BLaER1 treated with 17β-estradiol and CSF1 and Interleukin-3, amounts not matched to agents 10 nM and 100 nM (cell line): ENCODE measurements around the gene TTC24.
A peak's percentile ranks its signal among the peaks of the same experiment; 100 is the strongest.

ENCODE experiments used
- H3K27ac ChIP-seq, 11 experiments: shearing (Covaris generic); formaldehyde crosslinking; 2 replicates each; pipeline ENCODE4 v1.8.1; 2022
- H3K27me3 ChIP-seq, 11 experiments: shearing (Covaris generic); formaldehyde crosslinking; 2 replicates each; pipeline ENCODE4 v1.8.1; 2022
- H3K36me3 ChIP-seq, 11 experiments: shearing (Covaris generic); formaldehyde crosslinking; 2 replicates each; pipeline ENCODE4 v1.8.1; 2022
- H3K4me1 ChIP-seq, 10 experiments: shearing (Covaris generic); formaldehyde crosslinking; 2 replicates each; pipeline ENCODE4 v1.8.1; 2022
- H3K4me2 ChIP-seq, 11 experiments: shearing (Covaris generic); formaldehyde crosslinking; 2 replicates each; pipeline ENCODE4 v1.8.1; 2022
- H3K4me3 ChIP-seq, 10 experiments: shearing (Covaris generic); formaldehyde crosslinking; 2 replicates each; pipeline ENCODE4 v1.8.1; 2022
- H3K9ac ChIP-seq, 11 experiments: shearing (Covaris generic); formaldehyde crosslinking; 2 replicates each; pipeline ENCODE4 v1.8.1; 2022
- H3K9me3 ChIP-seq, 11 experiments: shearing (Covaris generic); formaldehyde crosslinking; replicated peaks in 1 of 11; 2 replicates each; pipeline ENCODE4 v1.8.1; 2022
- H4K20me1 ChIP-seq, 11 experiments: shearing (Covaris generic); formaldehyde crosslinking; 2 replicates each; pipeline ENCODE4 v1.8.1; 2022
- Cebpa-rat ChIP-seq, 11 experiments: shearing (Covaris generic); IDR thresholded peaks; 2 replicates each; pipeline ENCODE4 v1.8.1; 2022

The TTC24 gene

GRCh38 chr1:156579472-156579871 lies at the start of gene TTC24:
Gene TTC24 (plus strand): TSS chr1:156579723. CDS start chr1:156581365, 1,642 bp downstream.
- TF ChIP-seq Cebpa-rat (IDR thresholded peaks at IDR 0.05), result no peak
- peak within 1 kb of the TSS; percentile 22 to 99 (median 94); a peak in 20 of 22 replicates for H3K27ac ChIP-seq

GRCh38 chr1:156530006-156530405 lies 49.5 kb upstream of the TTC24 start:
- Histone ChIP-seq H3K27me3 (no peaks in the 10 kb centered on the region), H3K4me1 (peaks cover 27 to 46% (median 41%) of the 10 kb centered on the region in 10 experiments), H3K9ac (no peak overlapping the region), H3K36me3 (peaks cover 17 to 94% (median 87%) of the 10 kb centered on the region in 11 experiments; a peak in 21 of 22 replicates), H4K20me1 (no peaks in the 10 kb centered on the region; a peak in 1 of 22 replicates), H3K4me3 (no peak overlapping the region), H3K4me2 (no peak overlapping the region), H3K9me3 (no peaks in the 10 kb centered on the region), H3K27ac (no peak overlapping the region)
- no peak for TF ChIP-seq Cebpa-rat (IDR thresholded peaks at IDR 0.05)

More at GRCh38 chr1:156579472-156579871, at the start of gene TTC24:
- H3K27me3 ChIP-seq, result no peaks in the 10 kb centered on the region
- no peaks in the 10 kb centered on the region for H3K9me3 ChIP-seq
- peak within 1 kb of the TSS; percentile 92 to 99 (median 96) for H3K4me2 ChIP-seq
- peak within 1 kb of the TSS; percentile 19 to 91 (median 55); a peak in 19 of 22 replicates for H3K9ac ChIP-seq
- peaks cover 0 to 3% (median under 1%) of the 10 kb centered on the region in 11 experiments; a peak in 7 of 22 replicates for H4K20me1 ChIP-seq
- no peak within 1 kb of the TSS for H3K4me3 ChIP-seq
- peaks cover 0 to 6% (median under 1%) of the 10 kb centered on the region in 11 experiments; a peak in 9 of 22 replicates for H3K36me3 ChIP-seq
- H3K4me1 ChIP-seq, result peaks cover 63 to 71% (median 66%) of the 10 kb centered on the region in 10 experiments

GRCh38 chr1:156532374-156532773 lies 47.1 kb upstream of the TTC24 start:
- TF ChIP-seq Cebpa-rat (IDR thresholded peaks at IDR 0.05), result no peak
- H3K27ac ChIP-seq, result no peak overlapping the region
- H3K4me3 ChIP-seq, result no peak overlapping the region
- H3K9me3 ChIP-seq, result no peaks in the 10 kb centered on the region
- H3K4me2 ChIP-seq, result no peak overlapping the region
- peaks cover 26 to 100% (median 97%) of the 10 kb centered on the region in 11 experiments; a peak in 21 of 22 replicates for H3K36me3 ChIP-seq
- no peaks in the 10 kb centered on the region for H3K27me3 ChIP-seq
- H4K20me1 ChIP-seq, result no peaks in the 10 kb centered on the region; a peak in 1 of 22 replicates
- no peak overlapping the region for H3K9ac ChIP-seq
- peaks cover 8 to 22% (median 18%) of the 10 kb centered on the region in 10 experiments; a peak in 18 of 20 replicates for H3K4me1 ChIP-seq

DNA sequence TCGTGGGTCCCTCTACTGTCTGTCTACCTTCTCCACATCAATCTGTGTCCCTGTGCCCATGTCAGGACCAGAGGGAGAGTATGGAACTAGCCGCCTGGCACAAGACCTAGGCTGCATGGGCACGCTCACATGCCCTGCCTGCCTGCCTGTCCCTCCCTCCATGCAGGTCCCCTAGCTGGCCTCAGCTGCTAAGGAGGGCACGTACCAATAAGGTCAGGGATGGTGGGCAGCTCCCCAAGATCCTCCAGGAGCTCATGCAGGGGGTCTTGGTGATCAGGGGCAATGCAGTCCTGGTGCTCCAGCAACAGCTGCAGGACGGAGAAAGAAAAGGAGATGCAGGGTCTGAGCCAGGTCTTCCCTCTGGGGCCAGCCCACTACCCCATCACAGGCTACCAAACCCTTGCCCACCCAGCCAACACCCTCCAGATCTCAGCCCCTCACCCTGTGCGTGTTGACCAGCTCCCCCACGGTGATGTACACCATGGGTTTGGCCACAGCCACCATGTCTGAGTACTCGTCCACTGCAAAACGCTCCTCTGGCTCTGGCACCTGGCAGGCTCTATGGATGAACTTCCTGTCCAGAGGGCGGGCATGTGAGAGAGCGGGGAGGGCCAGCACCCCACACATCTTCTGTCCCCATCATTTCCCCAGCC lies 45.8 kb upstream of the TTC24 start:
- no peak overlapping the region for H3K9ac ChIP-seq
- no peaks in the 10 kb centered on the region for H3K27me3 ChIP-seq
- H3K4me1 ChIP-seq, result peaks cover 0 to 10% (median 5%) of the 10 kb centered on the region in 10 experiments; a peak in 16 of 20 replicates
- H4K20me1 ChIP-seq, result no peaks in the 10 kb centered on the region; a peak in 1 of 22 replicates
- H3K27ac ChIP-seq, result no peak overlapping the region
- H3K36me3 ChIP-seq, result peaks cover 26 to 100% (median 96%) of the 10 kb centered on the region in 11 experiments; a peak in 21 of 22 replicates
- no peak overlapping the region for H3K4me2 ChIP-seq
- no peak for TF ChIP-seq Cebpa-rat (IDR thresholded peaks at IDR 0.05)
- H3K9me3 ChIP-seq, result no peaks in the 10 kb centered on the region
- no peak overlapping the region for H3K4me3 ChIP-seq

DNA sequence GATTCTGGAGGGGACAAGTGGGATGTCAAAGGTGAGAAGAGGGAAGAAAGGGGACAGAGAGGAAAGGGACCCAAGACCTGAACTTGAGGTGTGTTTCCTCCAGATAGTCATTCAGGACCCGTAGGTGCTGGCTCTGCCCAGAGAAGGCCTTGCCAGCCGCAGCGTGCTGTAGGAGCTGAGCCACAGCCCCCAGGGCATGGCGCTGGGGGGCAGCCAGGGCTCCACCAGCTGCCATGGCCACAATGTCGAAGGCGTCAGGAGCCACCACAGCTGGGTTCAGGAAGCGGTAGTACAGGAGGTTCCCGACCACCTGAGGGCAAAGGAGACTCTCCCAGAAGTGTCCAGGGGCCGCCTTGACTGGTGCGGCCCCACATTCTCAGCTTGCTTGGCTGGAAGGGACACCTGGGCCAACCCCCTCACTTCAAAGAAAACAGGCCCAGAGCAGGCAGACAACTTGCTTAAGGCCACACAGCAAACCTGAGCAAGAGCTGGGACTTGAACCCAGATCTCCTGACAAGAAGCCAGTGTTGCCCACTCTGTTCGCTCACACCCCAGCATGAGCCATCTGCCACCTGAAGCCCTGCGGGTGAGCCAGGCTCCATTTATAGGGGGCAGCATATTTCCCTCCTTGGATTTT lies 45.0 kb upstream of the TTC24 start:
- H3K36me3 ChIP-seq, result peaks cover 26 to 100% (median 96%) of the 10 kb centered on the region in 11 experiments; a peak in 21 of 22 replicates
- no peak for TF ChIP-seq Cebpa-rat (IDR thresholded peaks at IDR 0.05)

GRCh38 chr1:156537027-156537426 lies 42.5 kb upstream of the TTC24 start:
- Histone ChIP-seq H3K27me3 (no peaks in the 10 kb centered on the region), H3K4me3 (no peak overlapping the region), H3K4me1 (peaks cover 0 to 37% (median 10%) of the 10 kb centered on the region in 10 experiments; a peak in 11 of 20 replicates), H3K27ac (no peak overlapping the region), H3K9me3 (no peaks in the 10 kb centered on the region), H3K4me2 (no peak overlapping the region), H3K9ac (no peak overlapping the region), H3K36me3 (peaks cover 21 to 100% (median 96%) of the 10 kb centered on the region in 11 experiments; a peak in 21 of 22 replicates), H4K20me1 (no peaks in the 10 kb centered on the region)
- no peak for TF ChIP-seq Cebpa-rat (IDR thresholded peaks at IDR 0.05)

More for the DNA sequence above, 45.0 kb upstream of the TTC24 start:
- Histone ChIP-seq H3K9me3 (no peaks in the 10 kb centered on the region), H3K4me2 (no peak overlapping the region), H3K4me1 (peaks cover 0 to 13% (median 1%) of the 10 kb centered on the region in 10 experiments; a peak in 10 of 20 replicates), H4K20me1 (no peaks in the 10 kb centered on the region; a peak in 1 of 22 replicates), H3K9ac (no peak overlapping the region), H3K27me3 (no peaks in the 10 kb centered on the region), H3K4me3 (no peak overlapping the region), H3K27ac (no peak overlapping the region)

DNA sequence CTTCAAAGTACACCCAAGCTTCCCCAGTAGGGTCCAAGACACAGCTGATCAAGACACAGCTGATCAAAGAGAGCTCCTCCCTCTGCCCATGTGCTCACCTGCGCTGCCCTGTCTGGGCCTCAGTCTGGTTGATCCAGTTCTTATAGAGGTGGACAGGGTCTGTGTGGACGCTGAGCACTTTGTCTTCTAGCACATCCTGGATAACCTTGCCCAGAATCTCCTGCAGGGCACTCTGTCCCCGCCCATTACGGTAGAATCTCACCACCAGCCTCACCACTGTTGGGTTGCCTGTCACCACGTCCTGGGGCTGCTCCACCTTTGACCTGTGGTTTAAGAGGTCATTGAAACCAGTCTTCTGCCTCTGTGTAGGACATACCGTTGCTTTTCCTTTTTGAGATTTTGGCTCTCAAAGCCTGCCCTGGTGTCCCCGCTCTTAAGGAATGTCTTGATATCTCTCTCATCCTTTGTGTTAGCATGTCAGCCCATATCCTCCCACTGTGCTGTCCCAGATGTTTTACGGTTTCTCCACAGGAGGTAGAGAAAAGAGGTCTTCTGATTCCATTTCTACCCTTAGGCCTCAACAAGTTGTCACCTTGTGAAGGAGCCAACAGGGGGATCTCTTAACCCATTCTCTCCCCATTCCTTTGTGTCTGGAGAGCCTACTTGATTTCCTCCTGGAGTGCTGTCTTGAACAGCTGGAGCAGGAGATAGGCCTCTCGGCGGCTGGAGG lies 40.6 kb upstream of the TTC24 start:
- no peaks in the 10 kb centered on the region for H3K27me3 ChIP-seq
- H3K36me3 ChIP-seq, result peaks cover 16 to 100% (median 96%) of the 10 kb centered on the region in 11 experiments; a peak in 21 of 22 replicates
- no peak overlapping the region; a peak in 5 of 22 replicates for H3K9ac ChIP-seq
- H3K4me2 ChIP-seq, result peak overlapping the region in 3 of 11 experiments; percentile 63 to 82 (median 80); a peak in 7 of 22 replicates
- H3K27ac ChIP-seq, result peak overlapping the region in 1 of 11 experiments; percentile 24; a peak in 2 of 22 replicates
- no peaks in the 10 kb centered on the region for H3K9me3 ChIP-seq
- no peak overlapping the region for H3K4me3 ChIP-seq
- TF ChIP-seq Cebpa-rat (IDR thresholded peaks at IDR 0.05), result no peak
- H3K4me1 ChIP-seq, result peaks cover 4 to 56% (median 21%) of the 10 kb centered on the region in 10 experiments; a peak in 16 of 20 replicates
- H4K20me1 ChIP-seq, result no peaks in the 10 kb centered on the region

GRCh38 chr1:156539818-156540355 lies 39.6 kb upstream of the TTC24 start:
- TF ChIP-seq Cebpa-rat (IDR thresholded peaks at IDR 0.05), result no peak
- H3K27ac ChIP-seq, result peak overlapping the region in 4 of 11 experiments; percentile 4 to 53 (median 50); a peak in 5 of 22 replicates
- peaks cover 9 to 64% (median 27%) of the 10 kb centered on the region in 10 experiments; a peak in 17 of 20 replicates for H3K4me1 ChIP-seq
- no peaks in the 10 kb centered on the region for H3K9me3 ChIP-seq
- no peaks in the 10 kb centered on the region for H3K27me3 ChIP-seq
- 0 out of 20 replicates have a peak overlapping the region, but pooled peaks of 1 of the 10 experiments have one; percentile 1 for H3K4me3 ChIP-seq
- no peaks in the 10 kb centered on the region for H4K20me1 ChIP-seq
- peak overlapping the region in 5 of 11 experiments; percentile 33 to 82 (median 63); a peak in 10 of 22 replicates for H3K4me2 ChIP-seq
- H3K36me3 ChIP-seq, result peaks cover 10 to 100% (median 93%) of the 10 kb centered on the region in 11 experiments; a peak in 21 of 22 replicates
- H3K9ac ChIP-seq, result peak overlapping the region in 2 of 11 experiments; percentile 32 to 33; a peak in 3 of 22 replicates
